ENCODE results near the gene MRPS18B.
A peak's percentile ranks its signal among the peaks of the same experiment; 100 is the strongest.

The MRPS18B gene

GRCh38 chr6:30573113-30573512 lies 44.5 kb upstream of the MRPS18B start:
- no peak for TF ChIP-seq CTCF (IDR thresholded peaks at IDR 0.05)
- H3K27ac ChIP-seq = no peak overlapping the region
- H3K4me3 ChIP-seq = no peak overlapping the region
- no peak for DNase-seq (ENCODE audit: low spot score)

- Histone ChIP-seq H3K4me3 (no peak overlapping the region), H3K27ac (no peak overlapping the region)
- no peak for TF ChIP-seq CTCF (IDR thresholded peaks at IDR 0.05)
- DNase-seq (ENCODE audit: low spot score) = no peak
These were observed 39.6 kb upstream of the MRPS18B start for GRCh38 chr6:30578051-30578450.

GRCh38 chr6:30583921-30584320 lies 33.7 kb upstream of the MRPS18B start:
- no peak for TF ChIP-seq CTCF (IDR thresholded peaks at IDR 0.05)
- no peak for DNase-seq (ENCODE audit: low spot score)
- Histone ChIP-seq H3K4me3 (no peak overlapping the region), H3K27ac (no peak overlapping the region)

GRCh38 chr6:30589754-30590358 lies 27.8 kb upstream of the MRPS18B start:
- TF ChIP-seq CTCF (IDR thresholded peaks at IDR 0.05) = no peak
- DNase-seq (ENCODE audit: low spot score) = no peak
- Histone ChIP-seq H3K27ac (no peak overlapping the region), H3K4me3 (no peak overlapping the region)

GRCh38 chr6:30590509-30590908 lies 27.1 kb upstream of the MRPS18B start:
- no peak overlapping the region for H3K4me3 ChIP-seq
- DNase-seq (ENCODE audit: low spot score) = no peak
- peak overlapping the region in 1 of 2 donors; percentile 26 for H3K27ac ChIP-seq
- no peak for TF ChIP-seq CTCF (IDR thresholded peaks at IDR 0.05)

GRCh38 chr6:30591008-30591407 lies 26.6 kb upstream of the MRPS18B start:
- peak overlapping the region in 1 of 2 donors; percentile 26 for H3K27ac ChIP-seq
- no peak for DNase-seq (ENCODE audit: low spot score)
- no peak for TF ChIP-seq CTCF (IDR thresholded peaks at IDR 0.05)
- no peak overlapping the region for H3K4me3 ChIP-seq

GRCh38 chr6:30592287-30592686 lies 25.4 kb upstream of the MRPS18B start:
- TF ChIP-seq CTCF (IDR thresholded peaks at IDR 0.05) = no peak
- no peak overlapping the region for H3K4me3 ChIP-seq
- no peak overlapping the region for H3K27ac ChIP-seq
- no peak for DNase-seq (ENCODE audit: low spot score)
